ENCODE data around the gene RPL4. TPM values are rescaled to one million over a fixed set of nuclear protein-coding genes. Genes with fewer than 3 reads are reported as not detected.
"Not testable (repeated sequence)": the region's sequence is repeated elsewhere in the genome, so short reads cannot be mapped to it uniquely, and the experiment has no call there.

Gene RPL4
- total and polyA plus RNA-seq, 8 donors, result 1,130 to 2,134 (median 1,557) TPM

- intact Hi-C loops (cut with DNase I), result no loop called here
These were observed 766 bp upstream of the RPL4 start for GRCh38 chr15:66505430-66505811.

DNA sequence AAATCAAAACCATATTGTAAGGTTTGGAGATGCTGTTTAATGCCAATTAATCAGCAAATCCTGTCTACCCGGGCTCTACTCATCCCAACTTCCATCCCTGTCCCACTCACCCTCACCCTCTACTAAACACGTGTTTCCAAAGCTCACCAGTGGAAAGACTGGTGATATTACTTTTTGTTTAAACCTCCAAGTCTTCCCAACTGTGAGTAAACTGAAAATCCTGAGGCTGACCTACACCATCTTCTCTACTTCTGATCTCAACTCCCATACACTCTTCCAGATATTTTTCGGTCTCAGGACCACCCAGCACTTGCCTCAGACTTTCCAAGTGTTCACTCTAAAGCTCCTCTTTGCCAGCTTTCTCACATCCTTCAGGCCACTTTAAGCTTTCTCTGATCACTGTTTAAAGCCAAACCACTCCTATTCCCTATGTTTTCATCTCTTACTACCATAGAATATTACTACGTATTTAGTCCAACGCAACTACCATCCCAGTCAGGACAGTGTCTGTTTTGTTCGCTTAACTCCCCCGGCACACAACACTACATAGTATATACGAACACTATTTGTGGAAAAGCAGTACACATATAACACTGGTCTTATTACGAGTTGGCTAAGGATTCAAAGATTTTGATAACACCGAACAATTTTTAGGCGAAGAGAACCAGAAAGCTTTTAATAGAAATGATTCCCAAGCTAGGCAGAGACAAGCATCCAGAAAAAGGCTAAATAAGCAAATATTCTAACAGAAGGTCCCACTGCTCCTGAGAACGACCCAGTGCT lies 684 bp downstream of the RPL4 start:
- ATAC-seq (peak in 1 of 4 donors; percentile 2), DNase-seq (no peak), FAIRE-seq (no peak)
- Histone ChIP-seq H3K27ac (peak overlapping the region; percentile 61 to 93 (median 88)), H3K27me3 (no peaks in the 10 kb centered on the region), H3K4me1 (peaks cover 0 to 24% (median 18%) of the 10 kb centered on the region in 3 donors), H3K9me3 (no peaks in the 10 kb centered on the region), H3K4me3 (peak overlapping the region; percentile 52 to 85 (median 66)), H3K36me3 (peaks cover 0 to 40% (median 25%) of the 10 kb centered on the region in 3 donors)
- 0 to 1% methylated on average over 12 of the region's 12 CpGs for WGBS, 2 donors
- TF ChIP-seq, protein P1, sequence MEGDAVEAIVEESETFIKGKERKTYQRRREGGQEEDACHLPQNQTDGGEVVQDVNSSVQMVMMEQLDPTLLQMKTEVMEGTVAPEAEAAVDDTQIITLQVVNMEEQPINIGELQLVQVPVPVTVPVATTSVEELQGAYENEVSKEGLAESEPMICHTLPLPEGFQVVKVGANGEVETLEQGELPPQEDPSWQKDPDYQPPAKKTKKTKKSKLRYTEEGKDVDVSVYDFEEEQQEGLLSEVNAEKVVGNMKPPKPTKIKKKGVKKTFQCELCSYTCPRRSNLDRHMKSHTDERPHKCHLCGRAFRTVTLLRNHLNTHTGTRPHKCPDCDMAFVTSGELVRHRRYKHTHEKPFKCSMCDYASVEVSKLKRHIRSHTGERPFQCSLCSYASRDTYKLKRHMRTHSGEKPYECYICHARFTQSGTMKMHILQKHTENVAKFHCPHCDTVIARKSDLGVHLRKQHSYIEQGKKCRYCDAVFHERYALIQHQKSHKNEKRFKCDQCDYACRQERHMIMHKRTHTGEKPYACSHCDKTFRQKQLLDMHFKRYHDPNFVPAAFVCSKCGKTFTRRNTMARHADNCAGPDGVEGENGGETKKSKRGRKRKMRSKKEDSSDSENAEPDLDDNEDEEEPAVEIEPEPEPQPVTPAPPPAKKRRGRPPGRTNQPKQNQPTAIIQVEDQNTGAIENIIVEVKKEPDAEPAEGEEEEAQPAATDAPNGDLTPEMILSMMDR (IDR thresholded peaks at IDR 0.05), result no peak
- intact Hi-C loops (cut with DNase I), result no loop called here

More at GRCh38 chr15:66505430-66505811, 766 bp upstream of the RPL4 start:
- no peak for FAIRE-seq
- H3K36me3 ChIP-seq, result peaks cover 0 to 25% (median 11%) of the 10 kb centered on the region in 3 donors
- H3K9me3 ChIP-seq, result no peaks in the 10 kb centered on the region
- 0 to 1% methylated on average over 13 of the region's 13 CpGs for WGBS, 2 donors
- no peak for DNase-seq
- H3K4me1 ChIP-seq, result peaks cover 0 to 24% (median 15%) of the 10 kb centered on the region in 3 donors
- TF ChIP-seq, protein P1 (IDR thresholded peaks at IDR 0.05), result no peak
- H3K27me3 ChIP-seq, result no peaks in the 10 kb centered on the region
- no peak for ATAC-seq
- peak overlapping the region; percentile 61 to 93 (median 88) for H3K27ac ChIP-seq
- peak overlapping the region; percentile 52 to 85 (median 66) for H3K4me3 ChIP-seq

DNA sequence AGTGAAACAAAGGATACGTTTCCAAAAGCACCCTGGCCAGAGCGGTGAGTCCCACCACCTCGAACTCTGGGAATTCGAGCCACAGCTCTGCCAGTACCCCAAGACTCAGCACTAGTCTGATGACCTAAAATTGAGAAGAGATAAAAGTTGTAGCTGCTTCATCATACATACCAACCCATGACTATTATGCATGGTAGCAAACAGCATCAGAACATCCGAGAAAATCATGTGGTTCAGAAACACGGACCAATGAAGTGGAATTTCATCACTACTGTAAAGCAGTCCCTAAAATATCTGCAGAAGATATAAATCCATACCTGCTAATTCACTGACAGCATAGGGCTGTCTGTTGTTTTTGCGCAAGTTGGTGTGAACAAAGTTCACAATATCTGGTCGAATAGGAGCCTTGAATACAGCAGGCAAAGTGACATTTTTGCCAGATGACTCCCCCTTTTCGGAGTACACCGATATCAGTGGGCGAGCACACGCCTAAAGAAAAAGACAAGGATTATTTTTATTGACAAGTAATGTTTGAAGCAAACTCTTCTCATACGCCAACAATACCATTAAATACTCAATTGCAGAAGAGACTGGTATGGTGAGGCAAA lies 1.5 kb downstream of the RPL4 start:
- peak overlapping the region in 3 of 4 donors; percentile 65 to 85 (median 68) for H3K4me3 ChIP-seq
- DNase-seq; ATAC-seq; H3K27me3 ChIP-seq; FAIRE-seq; intact Hi-C loops (cut with DNase I); H3K9me3 ChIP-seq: not testable (repeated sequence)
- peaks cover 0 to 48% (median 32%) of the 10 kb centered on the region in 3 donors for H3K36me3 ChIP-seq
- peak overlapping the region in 1 of 4 donors; percentile 93 for H3K27ac ChIP-seq
- WGBS, 2 donors, result 27 to 34% methylated on average over 13 of the region's 13 CpGs
- H3K4me1 ChIP-seq, result peaks cover 0 to 30% (median 24%) of the 10 kb centered on the region in 3 donors

- H3K4me3 ChIP-seq, result peak overlapping the region in 1 of 4 donors; percentile 68
These were observed 2.2 kb downstream of the RPL4 start for GRCh38 chr15:66502491-66502890.

DNA sequence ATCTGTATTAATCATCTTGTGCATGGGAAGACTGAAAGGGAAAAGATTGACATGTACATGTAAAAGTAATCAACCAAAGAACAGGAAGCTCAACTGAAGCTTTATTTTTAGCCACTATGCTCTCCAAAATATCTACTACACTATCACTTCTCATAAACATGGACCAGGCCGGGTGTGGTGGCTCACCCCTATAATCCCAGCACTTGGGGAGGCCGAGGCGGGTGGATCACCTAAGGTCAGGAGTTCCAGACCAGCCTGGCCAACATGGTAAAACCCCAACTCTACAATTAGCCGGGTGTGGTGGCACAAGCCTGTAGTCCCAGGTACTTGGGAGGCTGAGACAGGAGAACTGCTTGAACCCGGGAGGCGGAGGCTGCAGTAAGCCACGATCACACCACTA lies 4.3 kb downstream of the RPL4 start:
- H3K9me3 ChIP-seq; ATAC-seq; H3K27me3 ChIP-seq; intact Hi-C loops (cut with DNase I); FAIRE-seq; DNase-seq; H3K4me3 ChIP-seq; H3K27ac ChIP-seq: not testable (repeated sequence)
- WGBS, 2 donors, result 86% methylated on average over 7 of the region's 7 CpGs
- Histone ChIP-seq H3K36me3 (peaks cover 0 to 49% (median 33%) of the 10 kb centered on the region in 3 donors), H3K4me1 (peaks cover 0 to 39% (median 28%) of the 10 kb centered on the region in 3 donors)

More at GRCh38 chr15:66502491-66502890, 2.2 kb downstream of the RPL4 start:
- 51 to 67% methylated on average over 10 of the region's 10 CpGs for WGBS, 2 donors
- H3K4me1 ChIP-seq, result peaks cover 0 to 32% (median 24%) of the 10 kb centered on the region in 3 donors
- H3K36me3 ChIP-seq, result peaks cover 0 to 49% (median 33%) of the 10 kb centered on the region in 3 donors
- ATAC-seq, result no peak
- H3K27me3 ChIP-seq, result no peaks in the 10 kb centered on the region
- no peak for DNase-seq
- intact Hi-C loops (cut with DNase I), result no loop called here
- TF ChIP-seq, protein P1 (IDR thresholded peaks at IDR 0.05), result no peak
- H3K9me3 ChIP-seq, result no peaks in the 10 kb centered on the region
- no peak overlapping the region for H3K27ac ChIP-seq
- FAIRE-seq, result no peak

Data from pancreas (tissue), 10 donors.